LNCaP clone FGC (cell line): ENCODE results near the gene C1QTNF12.

ENCODE experiments used
- DNase-seq: peaks from one replicate; pipeline ENCODE4 v3.0.0-alpha.2; 2011; ENCODE audit warnings: low read depth
- H3K4me3 ChIP-seq: 2 replicates; pipeline ENCODE4 v1.5.1; 2011; ENCODE audit warnings: mild to moderate bottlenecking, low read depth, low read length, control low read depth
- TF ChIP-seq, protein P1 (sequence below): IDR thresholded peaks from 2 replicates; pipeline ENCODE4 v1.5.1; 2012; ENCODE audit warnings: mild to moderate bottlenecking; ENCODE audit not compliant: control insufficient read depth, insufficient read depth; ENCODE audit errors: extremely low read depth

Gene C1QTNF12

DNA sequence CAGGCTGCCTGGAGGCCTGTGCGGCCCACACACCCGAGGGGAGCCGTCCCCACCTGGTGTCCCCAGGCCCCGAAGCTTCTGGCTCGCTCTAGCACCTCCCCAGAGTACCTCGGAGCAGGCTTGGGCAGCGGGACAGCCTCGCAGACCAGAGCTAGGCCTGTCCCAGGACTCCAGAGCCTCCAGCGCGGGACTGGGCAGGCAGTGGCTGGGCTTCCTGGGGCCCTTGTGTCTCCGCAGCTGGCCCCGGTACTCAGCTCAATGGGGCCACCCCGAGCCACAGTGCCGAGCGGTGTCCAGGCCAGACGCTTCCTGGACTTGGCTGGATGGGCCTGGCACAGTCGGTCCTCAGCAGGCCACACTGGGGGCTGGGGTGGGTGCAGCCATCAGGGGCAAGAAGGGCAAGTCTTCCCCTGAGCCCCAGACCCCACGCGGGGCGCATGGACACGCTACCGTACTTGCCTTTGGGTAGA is 38.6 kb upstream of the C1QTNF12 start:
- DNase-seq, result no peak
- H3K4me3 ChIP-seq, result no peak overlapping the region
- TF ChIP-seq, protein P1, sequence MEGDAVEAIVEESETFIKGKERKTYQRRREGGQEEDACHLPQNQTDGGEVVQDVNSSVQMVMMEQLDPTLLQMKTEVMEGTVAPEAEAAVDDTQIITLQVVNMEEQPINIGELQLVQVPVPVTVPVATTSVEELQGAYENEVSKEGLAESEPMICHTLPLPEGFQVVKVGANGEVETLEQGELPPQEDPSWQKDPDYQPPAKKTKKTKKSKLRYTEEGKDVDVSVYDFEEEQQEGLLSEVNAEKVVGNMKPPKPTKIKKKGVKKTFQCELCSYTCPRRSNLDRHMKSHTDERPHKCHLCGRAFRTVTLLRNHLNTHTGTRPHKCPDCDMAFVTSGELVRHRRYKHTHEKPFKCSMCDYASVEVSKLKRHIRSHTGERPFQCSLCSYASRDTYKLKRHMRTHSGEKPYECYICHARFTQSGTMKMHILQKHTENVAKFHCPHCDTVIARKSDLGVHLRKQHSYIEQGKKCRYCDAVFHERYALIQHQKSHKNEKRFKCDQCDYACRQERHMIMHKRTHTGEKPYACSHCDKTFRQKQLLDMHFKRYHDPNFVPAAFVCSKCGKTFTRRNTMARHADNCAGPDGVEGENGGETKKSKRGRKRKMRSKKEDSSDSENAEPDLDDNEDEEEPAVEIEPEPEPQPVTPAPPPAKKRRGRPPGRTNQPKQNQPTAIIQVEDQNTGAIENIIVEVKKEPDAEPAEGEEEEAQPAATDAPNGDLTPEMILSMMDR, result no peak

DNA sequence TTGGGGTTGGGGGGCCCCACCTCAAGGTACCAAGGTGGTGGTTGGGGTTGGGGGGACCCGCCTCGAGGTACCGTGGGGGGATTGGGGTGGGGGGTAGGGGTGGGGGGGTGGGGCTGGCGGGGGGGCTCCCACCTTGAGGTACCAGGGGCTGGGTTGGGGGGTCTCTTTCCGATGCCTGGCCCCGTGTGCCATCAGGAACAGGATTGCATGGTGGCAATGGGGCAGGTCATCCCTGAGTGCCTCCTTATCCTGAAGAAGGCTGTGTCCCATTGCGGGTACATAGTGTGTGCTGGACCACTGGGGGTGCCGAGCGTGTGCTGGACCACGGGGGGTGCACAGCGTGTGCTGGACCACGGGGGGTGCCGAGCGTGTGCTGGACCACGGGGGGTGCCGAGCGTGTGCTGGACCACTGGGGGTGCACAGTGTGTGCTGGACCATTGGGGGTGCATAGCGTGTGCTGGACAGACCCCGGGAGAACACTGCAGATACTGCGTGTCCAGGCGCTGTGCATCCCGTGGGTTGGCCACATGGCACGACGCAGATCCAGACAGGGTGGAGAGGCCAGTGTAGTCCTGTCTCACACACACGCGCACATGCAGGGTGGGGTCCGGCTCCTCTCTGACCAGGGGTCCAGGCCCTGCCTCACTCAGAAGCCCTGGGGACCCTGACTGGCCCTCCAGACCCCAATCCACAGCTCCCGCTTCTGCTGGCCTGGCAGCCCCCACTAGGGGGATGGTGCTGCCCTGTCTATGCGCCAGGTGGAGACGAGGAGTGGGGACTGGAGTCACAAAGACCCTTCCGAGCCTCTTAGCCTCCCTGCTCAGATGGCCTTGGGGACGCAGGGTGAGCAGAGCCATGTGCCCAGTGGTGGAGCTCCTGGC is 37.9 kb upstream of the C1QTNF12 start:
- no peak overlapping the region for H3K4me3 ChIP-seq
- no peak for DNase-seq
- TF ChIP-seq, protein P1, result no peak

DNA sequence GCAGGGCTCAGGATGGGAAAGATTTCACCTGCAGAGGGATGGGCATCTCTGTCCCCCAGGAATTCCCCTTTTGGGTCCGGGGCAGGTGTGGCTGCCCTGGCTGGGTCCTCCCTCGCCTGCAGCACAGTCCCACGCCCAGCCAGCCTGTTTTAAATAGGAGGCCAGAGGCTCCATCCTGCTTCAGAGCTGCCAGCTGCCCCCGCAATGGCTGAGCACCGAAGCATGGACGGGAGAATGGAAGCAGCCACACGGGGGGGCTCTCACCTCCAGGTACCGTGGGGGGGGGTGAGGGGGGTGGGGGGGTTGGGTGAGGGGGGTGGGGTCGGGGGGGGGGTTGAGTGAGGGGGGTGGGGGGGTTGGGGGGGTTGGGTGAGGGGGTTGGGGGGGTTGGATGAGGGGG is 37.3 kb upstream of the C1QTNF12 start:
- DNase-seq, result no peak
- TF ChIP-seq, protein P1, result no peak
- no peak overlapping the region for H3K4me3 ChIP-seq

DNA sequence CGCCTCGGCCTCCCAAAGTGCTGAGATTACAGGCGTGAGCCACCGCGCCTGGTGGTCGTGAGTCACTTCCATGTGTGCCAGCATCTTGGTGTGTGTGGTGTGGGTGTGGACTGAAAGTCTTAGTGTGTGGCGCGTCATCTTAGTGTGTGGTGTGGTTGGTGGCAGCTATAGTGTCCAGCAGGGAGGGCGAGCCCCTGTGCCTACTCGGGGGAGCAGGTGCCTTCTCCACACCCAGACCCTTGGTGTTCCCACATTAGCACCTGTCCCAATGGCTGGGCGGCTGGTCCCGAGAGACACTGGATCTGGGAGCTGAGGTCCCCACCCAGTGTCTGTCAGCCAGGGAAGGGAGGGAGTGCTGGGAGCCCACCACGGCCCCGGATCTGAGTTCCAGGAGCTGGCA is 36.5 kb upstream of the C1QTNF12 start:
- TF ChIP-seq, protein P1, result no peak
- DNase-seq, result no peak
- H3K4me3 ChIP-seq, result no peak overlapping the region

DNA sequence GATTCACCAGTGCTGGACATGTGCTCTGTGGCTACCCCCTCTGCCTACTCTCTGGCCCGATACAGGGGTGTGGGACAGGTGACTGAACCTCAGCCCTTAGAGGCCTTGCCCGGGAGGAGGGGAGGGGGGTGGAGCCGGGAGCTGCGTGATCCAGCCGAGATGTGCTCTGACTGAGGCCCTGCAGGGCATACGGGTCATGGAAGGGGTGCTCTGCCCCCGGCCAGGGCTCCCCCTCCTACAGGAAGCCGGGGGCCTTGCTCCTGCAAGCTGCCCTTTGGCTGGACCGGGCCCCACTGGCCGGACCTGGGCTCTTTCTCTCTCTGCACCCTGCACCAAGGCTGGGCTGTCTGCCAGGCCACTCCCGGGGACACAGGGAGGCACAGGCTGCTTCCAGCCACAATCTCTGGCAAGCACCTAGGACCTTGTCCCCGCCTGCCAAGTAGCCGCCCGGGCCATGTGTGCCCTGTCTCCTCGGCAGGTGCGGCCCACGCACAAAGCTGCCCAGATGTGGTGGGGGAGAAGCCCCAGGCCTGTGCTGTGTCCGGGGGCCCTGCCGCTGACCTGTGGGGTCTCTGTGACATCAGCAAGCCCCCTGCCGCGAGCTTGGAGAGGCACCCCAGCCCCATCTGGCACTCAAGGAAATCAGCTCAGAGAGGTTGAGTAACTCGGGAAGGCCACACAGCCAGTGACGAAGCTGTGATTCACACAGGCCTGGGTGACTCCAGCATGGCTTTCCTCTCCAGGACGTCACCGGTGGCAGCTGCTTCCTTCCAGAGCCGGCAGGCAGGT is 35.2 kb upstream of the C1QTNF12 start:
- TF ChIP-seq, protein P1, result no peak
- no peak overlapping the region for H3K4me3 ChIP-seq
- peak; percentile 46 for DNase-seq

DNA sequence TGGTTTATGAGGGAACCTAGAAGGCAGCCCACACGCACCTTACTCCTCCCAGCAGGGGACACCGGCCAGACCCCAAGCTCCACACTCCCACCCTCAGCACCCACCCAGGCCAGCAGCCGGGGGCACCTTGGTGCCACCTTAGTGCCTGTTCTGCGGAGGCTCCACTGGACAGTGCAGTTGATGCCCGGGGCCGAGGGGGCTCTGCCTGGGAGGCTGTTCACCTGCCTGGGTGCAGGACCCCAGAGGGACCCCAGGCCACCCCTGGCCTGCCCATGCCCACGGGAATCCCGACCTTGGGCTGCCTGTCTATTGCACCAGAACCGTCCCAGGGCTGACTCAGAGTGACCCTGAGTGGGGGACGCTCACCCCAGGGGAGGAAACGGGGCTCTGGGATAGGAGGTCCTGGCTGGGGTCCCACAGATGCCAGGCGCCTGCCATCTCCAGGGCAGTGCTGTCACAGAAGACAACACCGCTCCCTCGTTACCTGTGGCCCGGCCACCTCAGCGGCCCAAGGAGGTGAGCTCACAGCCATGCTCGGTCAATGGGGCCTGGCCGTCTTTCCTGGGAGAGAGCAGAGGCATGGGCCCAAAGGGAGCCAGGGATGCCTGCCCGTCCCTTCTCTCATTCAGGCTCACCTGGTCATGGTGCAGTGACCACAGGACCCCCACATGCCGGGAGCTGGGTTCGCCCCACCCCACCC is 34.4 kb upstream of the C1QTNF12 start:
- H3K4me3 ChIP-seq, result no peak overlapping the region
- DNase-seq, result no peak
- TF ChIP-seq, protein P1, result no peak
